ACC112 (cell line): ENCODE results near the gene KBTBD12.

ENCODE experiments used
- H2AFZ ChIP-seq: fragments of 200-600 bp; sonication (generic); one replicate; pipeline ENCODE4 v1.6.0; 2017; ENCODE audit warnings: antibody characterized with exemption, low read length; ENCODE audit not compliant: unreplicated experiment
- H3K27ac ChIP-seq: fragments of 200-600 bp; sonication (generic); 2 replicates; pipeline ENCODE4 v1.5.1; 2014; ENCODE audit warnings: low read depth, mild to moderate bottlenecking, antibody characterized with exemption, low read length, moderate library complexity
- H3K27me3 ChIP-seq: fragments of 200-600 bp; sonication (generic); 2 replicates; pipeline ENCODE4 v1.6.1; 2014; ENCODE audit warnings: mild to moderate bottlenecking, antibody characterized with exemption, low read length, moderate library complexity, mixed read lengths; ENCODE audit not compliant: insufficient read depth
- H3K36me3 ChIP-seq: fragments of 200-600 bp; sonication (generic); 2 replicates; pipeline ENCODE4 v1.6.1; 2016; ENCODE audit warnings: mild to moderate bottlenecking, antibody characterized with exemption, low read length, moderate library complexity, mixed read lengths; ENCODE audit not compliant: insufficient read depth
- H3K4me1 ChIP-seq: fragments of 200-600 bp; sonication (generic); one replicate; pipeline ENCODE4 v1.6.1; 2016; ENCODE audit warnings: low read length, mixed read lengths; ENCODE audit not compliant: insufficient read depth, unreplicated experiment, control insufficient read depth
- H3K4me3 ChIP-seq: fragments of 200-600 bp; sonication (generic); 2 replicates; pipeline ENCODE4 v1.5.1; 2014; ENCODE audit warnings: mild to moderate bottlenecking, low read depth, low read length
- H3K79me2 ChIP-seq: fragments of 200-600 bp; sonication (generic); one replicate; pipeline ENCODE4 v1.6.0; 2016; ENCODE audit warnings: low read length; ENCODE audit not compliant: control insufficient read depth, unreplicated experiment, insufficient read depth

Gene KBTBD12

DNA sequence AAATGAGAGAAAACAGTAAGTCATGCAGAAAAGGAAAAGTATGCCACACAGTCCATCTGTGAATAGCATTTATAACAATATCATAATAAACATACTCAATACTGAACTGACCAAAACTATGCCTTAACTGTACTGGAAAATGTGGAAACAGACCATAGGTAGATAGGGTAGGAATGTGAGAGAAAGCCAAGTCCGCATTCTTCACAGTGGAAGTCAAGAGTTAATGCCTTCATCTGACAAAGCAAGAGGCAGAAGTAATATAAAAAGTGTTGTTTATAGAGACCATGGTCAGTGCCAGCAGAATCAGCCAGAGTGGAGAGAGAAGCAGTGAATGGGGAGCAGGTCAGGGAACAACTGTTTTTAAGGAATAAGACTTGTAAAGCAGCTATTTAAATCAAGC lies 52.3 kb downstream of the KBTBD12 start:
- Histone ChIP-seq H3K79me2 (no peaks in the 10 kb centered on the region), H2AFZ (no peak overlapping the region), H3K36me3 (no peaks in the 10 kb centered on the region), H3K27me3 (peaks cover 9% of the 10 kb centered on the region), H3K4me1 (no peaks in the 10 kb centered on the region), H3K27ac (no peak overlapping the region), H3K4me3 (no peak overlapping the region)

DNA sequence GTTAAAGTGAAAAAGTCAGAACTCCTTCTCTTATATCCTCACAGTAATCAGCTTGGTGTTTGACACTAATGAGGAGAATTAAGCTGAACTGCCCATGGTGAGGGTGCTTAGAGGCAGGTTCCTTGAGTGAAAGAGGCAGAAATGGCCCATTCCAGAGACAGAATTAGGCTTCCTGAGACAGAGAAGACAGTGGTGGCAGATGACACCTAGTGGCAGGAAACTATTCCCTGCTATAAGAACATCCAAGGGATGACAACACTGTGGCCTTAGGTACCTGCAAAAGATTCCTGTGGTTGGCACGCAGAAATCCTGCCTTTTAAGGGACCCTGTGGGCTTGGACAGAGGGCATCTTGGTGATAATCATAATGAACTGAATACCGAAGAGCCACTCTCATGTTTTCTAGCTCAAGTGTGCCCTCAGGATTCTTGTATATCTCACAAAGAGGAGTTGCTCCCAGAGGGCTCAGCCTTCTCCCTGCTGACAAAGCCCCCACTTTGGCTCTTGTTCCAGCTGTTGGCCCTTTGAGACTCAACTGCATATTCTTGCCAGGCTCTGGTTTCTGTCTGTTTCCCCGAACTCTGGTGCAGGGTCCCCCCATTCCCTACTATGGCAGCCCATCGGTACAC lies 56.0 kb downstream of the KBTBD12 start:
- no peaks in the 10 kb centered on the region for H3K79me2 ChIP-seq
- H3K4me3 ChIP-seq: no peak overlapping the region
- no peak overlapping the region for H2AFZ ChIP-seq
- H3K4me1 ChIP-seq: no peaks in the 10 kb centered on the region
- no peak overlapping the region for H3K27ac ChIP-seq
- peaks cover 27% of the 10 kb centered on the region for H3K27me3 ChIP-seq
- H3K36me3 ChIP-seq: no peaks in the 10 kb centered on the region

DNA sequence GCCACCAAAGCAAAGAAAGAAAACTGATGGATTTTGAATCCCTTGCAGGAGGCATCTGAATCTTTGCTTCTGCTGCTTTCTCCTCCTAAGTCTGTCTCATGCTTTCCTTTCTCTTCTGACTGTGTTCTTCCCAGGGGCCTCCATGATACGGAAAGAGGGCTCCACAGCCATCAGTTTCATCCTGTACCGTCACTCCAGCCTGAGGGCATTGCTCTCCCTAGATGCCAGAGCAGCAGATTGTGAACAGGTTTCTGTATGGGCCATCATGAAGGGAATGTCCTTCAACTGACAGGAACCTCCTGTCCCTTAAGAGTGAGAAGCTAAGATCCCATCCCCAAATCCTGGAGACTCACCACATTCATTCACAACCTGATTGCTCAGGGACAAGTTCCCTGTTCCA lies 59.2 kb downstream of the KBTBD12 start:
- Histone ChIP-seq H3K27ac (no peak overlapping the region), H3K27me3 (peaks cover 30% of the 10 kb centered on the region), H3K4me1 (no peaks in the 10 kb centered on the region), H3K4me3 (no peak overlapping the region), H3K79me2 (no peaks in the 10 kb centered on the region), H3K36me3 (no peaks in the 10 kb centered on the region), H2AFZ (no peak overlapping the region)

DNA sequence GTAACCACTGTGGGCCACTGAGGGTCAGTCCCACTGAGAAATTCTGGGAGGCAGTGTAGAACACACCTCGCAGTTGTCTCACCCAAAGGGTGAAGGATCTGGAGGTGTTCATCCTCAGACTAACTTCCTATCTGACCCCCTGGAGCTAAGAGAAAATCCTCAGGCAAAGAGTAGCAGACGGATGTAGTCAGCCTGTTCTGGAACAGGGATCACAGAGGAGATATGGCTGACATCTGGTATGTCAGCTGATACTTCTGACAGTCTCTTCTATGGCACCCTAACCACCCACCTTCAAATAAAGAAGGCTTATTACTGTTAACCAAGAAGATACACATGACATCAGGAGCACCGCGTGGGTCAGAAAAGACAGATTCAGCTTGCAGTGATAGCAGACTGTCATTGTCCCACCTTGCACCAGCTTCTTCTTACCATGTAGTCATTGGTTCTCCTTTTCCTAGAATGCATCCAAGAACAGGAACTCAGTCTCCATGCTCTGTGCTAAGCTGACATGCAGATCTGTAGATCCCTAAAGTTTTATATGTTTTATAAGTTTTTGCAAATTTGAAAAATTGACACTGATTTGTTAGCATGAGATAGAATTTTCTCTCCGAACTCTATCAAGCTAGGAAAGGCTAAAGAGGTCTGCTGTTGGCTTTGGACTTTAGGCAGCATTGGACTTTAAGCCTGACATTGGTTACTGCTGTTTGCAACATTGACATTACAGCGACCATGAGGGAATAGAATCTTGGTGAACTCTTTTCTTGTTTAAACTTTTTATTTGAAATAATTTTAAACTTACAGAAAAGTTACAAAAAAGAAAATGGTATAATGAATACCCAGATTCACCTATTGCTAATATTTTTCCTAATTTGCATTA lies 60.4 kb downstream of the KBTBD12 start:
- no peak overlapping the region for H3K4me3 ChIP-seq
- H3K36me3 ChIP-seq: no peaks in the 10 kb centered on the region
- H3K27me3 ChIP-seq: peaks cover 30% of the 10 kb centered on the region
- H3K27ac ChIP-seq: no peak overlapping the region
- no peak overlapping the region for H2AFZ ChIP-seq
- no peaks in the 10 kb centered on the region for H3K4me1 ChIP-seq
- no peaks in the 10 kb centered on the region for H3K79me2 ChIP-seq

DNA sequence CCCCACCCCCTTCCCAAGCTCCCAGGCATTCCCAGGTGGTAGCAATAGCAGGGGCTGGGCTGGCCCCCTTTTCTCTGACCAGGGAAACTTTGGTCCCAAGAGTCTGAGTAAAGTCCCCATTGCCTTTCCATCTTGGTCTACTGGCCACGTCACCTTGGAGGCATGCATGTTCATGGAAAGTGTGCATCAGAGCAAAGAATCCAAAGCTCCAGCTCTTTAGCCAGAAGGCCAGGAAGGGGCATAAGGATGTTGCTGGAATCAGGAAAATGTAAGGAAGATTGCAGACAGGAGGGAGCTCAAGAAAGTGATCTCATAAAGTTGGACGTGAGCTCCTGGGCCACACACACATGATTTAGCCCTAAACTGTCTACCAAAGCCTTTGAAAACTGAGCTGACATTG lies 63.6 kb downstream of the KBTBD12 start:
- Histone ChIP-seq H3K27ac (no peak overlapping the region), H3K36me3 (no peaks in the 10 kb centered on the region), H2AFZ (no peak overlapping the region), H3K4me3 (no peak overlapping the region), H3K4me1 (no peaks in the 10 kb centered on the region), H3K79me2 (no peaks in the 10 kb centered on the region), H3K27me3 (peaks cover 24% of the 10 kb centered on the region)

DNA sequence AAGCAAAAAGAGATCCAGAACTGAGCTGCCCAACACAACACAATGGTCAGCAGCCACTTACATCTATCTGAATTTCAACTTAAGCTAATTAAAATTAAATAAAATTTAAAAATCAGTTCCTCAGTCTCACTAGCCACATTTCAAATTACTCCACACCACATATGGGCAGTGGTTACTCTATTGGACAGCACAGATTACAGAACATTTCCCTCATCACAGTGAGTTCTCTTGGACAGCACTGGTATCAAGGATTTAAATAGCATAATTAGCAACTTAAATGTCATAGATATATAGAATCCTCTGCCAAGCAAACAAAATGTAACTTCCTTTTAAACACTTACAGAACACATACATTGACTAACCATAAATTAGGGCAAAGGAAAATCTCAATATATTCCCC lies 64.4 kb downstream of the KBTBD12 start:
- H3K4me3 ChIP-seq: no peak overlapping the region
- H3K4me1 ChIP-seq: no peaks in the 10 kb centered on the region
- no peaks in the 10 kb centered on the region for H3K36me3 ChIP-seq
- no peak overlapping the region for H3K27ac ChIP-seq
- H3K79me2 ChIP-seq: no peaks in the 10 kb centered on the region
- H3K27me3 ChIP-seq: peaks cover 23% of the 10 kb centered on the region
- no peak overlapping the region for H2AFZ ChIP-seq

DNA sequence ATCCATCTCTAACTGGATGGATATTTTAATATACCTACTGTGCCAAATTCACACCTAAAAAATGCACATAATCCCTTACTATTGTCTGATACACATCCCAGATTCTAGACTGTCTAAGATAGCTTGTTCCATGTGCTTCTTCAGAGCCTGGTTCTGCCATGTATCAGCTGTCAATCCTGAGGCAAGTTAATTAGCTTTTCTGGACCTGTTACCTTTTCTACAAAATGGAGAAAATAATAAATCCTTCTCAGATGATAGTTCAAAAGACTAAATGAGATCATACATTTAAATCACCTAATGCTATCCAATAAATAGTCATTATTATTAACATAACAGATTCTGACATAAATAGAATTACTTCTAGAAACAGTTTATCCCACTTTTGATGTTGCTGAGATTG lies 66.1 kb downstream of the KBTBD12 start:
- Histone ChIP-seq H3K4me3 (no peak overlapping the region), H3K4me1 (no peaks in the 10 kb centered on the region), H3K27ac (no peak overlapping the region), H3K79me2 (no peaks in the 10 kb centered on the region), H3K27me3 (peaks cover 11% of the 10 kb centered on the region), H2AFZ (no peak overlapping the region), H3K36me3 (no peaks in the 10 kb centered on the region)

DNA sequence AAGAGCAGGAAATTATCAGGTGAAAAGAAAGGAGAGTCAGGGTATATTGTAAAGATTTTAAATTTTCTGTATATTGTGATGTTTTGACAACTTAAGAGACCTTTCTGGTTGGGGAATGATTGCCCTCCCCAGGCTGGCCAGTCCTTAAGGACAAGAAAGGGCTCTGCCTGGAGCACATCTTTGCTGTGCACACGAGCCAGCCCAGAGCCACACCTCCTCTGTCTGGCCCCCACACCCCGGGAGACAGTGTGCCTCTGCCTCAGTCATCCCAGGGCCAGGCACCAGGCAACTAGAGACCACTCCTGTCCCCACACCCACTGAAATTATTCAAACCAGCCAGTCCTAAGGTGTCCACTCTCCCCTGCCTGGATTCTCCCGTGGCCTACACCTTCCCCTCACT lies 67.1 kb downstream of the KBTBD12 start:
- H3K27me3 ChIP-seq: 0 out of 2 replicates have a peak, but pooled peaks cover under 1% of the 10 kb centered on the region
- H2AFZ ChIP-seq: no peak overlapping the region
- no peak overlapping the region for H3K4me3 ChIP-seq

DNA sequence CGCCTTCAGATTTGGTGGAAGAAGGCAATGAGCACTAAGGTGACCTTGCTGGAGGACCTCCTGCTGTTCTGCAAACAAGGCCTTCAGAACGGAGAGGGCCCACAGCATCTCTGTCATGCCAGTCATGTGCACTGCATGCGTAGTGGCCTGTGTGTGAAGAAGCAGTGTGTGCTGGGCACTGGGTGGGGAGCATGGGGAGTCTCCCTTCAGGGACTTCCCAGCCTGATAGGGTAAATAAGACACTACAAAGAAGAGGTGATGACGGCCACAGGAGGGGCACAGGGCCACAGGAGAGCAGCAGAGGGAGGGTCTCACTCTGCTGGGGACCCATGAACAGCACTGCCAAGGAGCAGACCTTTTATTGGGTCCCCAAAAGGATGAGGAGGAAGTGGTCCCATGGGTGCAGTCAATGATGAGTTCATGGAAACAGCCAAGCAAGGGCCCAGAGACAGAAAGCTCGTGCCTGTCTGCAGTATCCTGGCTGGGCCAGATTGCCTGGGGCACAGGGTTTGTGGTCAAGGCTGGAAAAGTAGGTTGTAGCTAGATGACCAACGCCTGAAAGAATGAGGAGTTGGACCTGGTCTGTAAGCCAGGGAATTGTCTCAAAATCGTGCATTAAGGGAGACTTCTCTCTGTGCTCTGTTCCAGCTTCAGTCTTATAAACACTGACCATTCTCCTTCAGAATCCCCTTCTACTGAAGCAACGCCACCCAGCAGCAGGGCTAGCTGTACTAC lies 69.4 kb downstream of the KBTBD12 start:
- H3K36me3 ChIP-seq: no peaks in the 10 kb centered on the region

More for the DNA sequence above, 67.1 kb downstream of the KBTBD12 start:
- Histone ChIP-seq H3K36me3 (no peaks in the 10 kb centered on the region), H3K79me2 (no peaks in the 10 kb centered on the region), H3K4me1 (no peaks in the 10 kb centered on the region), H3K27ac (no peak overlapping the region)

DNA sequence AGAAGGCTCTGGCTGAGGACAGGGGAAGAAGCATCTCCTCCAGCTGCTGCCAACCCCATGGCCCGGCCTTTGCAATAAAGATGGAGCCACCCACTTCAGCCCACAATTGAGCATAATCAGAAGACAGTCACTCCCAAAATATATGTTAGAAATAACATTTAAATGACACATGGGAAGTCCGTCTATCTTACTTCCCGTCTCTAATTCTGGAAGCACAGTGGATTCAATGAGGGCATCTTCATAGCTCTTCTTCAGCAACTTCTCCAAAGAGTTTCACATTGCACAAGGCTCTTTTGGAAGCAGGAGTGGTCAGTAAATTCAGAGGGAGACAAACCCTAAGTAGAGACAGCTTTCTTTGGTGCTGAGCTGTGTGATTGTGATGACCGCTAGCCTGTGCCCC lies 70.2 kb downstream of the KBTBD12 start:
- no peaks in the 10 kb centered on the region; the same call in 1 of the 2 replicates for H3K27me3 ChIP-seq
- H3K36me3 ChIP-seq: no peaks in the 10 kb centered on the region
- H2AFZ ChIP-seq: no peak overlapping the region
- no peak overlapping the region for H3K4me3 ChIP-seq
- H3K4me1 ChIP-seq: no peaks in the 10 kb centered on the region
- no peaks in the 10 kb centered on the region for H3K79me2 ChIP-seq
- no peak overlapping the region for H3K27ac ChIP-seq

More for the DNA sequence above, 69.4 kb downstream of the KBTBD12 start:
- Histone ChIP-seq H3K4me1 (no peaks in the 10 kb centered on the region), H3K27me3 (no peaks in the 10 kb centered on the region; the same call in 1 of the 2 replicates), H3K27ac (no peak overlapping the region), H2AFZ (no peak overlapping the region), H3K79me2 (no peaks in the 10 kb centered on the region), H3K4me3 (no peak overlapping the region)
